ENCODE data around the gene PHC3.

Gene PHC3

GRCh38 chr3:170204023-170204472 is 22.5 kb upstream of the PHC3 start:
- H4K20me1 ChIP-seq (ENCODE audit: insufficient read depth), result no peaks in the 10 kb centered on the region
- H3K4me3 ChIP-seq (IDR thresholded peaks at IDR 0.05; ENCODE audit: insufficient read depth, low read depth, low read length), result no peak overlapping the region
- no peak overlapping the region for H3K4me2 ChIP-seq
- no peaks in the 10 kb centered on the region for H3K79me2 ChIP-seq (ENCODE audit: insufficient read depth, low read depth)
- H3K36me3 ChIP-seq (ENCODE audit: insufficient read depth), result no peaks in the 10 kb centered on the region
- H3K4me1 ChIP-seq (ENCODE audit: low read depth, poor library complexity, severe bottlenecking), result no peaks in the 10 kb centered on the region
- H2AFZ ChIP-seq (ENCODE audit: low read depth), result no peak overlapping the region
- no peak for TF ChIP-seq CTCF (conservative IDR thresholded peaks at IDR 0.05; ENCODE audit: low read depth, low read length)
- H3K9ac ChIP-seq, result no peak overlapping the region
- no peaks in the 10 kb centered on the region for H3K27me3 ChIP-seq (ENCODE audit: insufficient read depth, low read depth)
- H3K27ac ChIP-seq, result no peak overlapping the region

GRCh38 chr3:170203457-170203856 is 21.9 kb upstream of the PHC3 start:
- H2AFZ ChIP-seq (ENCODE audit: low read depth), result no peak overlapping the region
- no peak overlapping the region for H3K4me2 ChIP-seq
- H4K20me1 ChIP-seq (ENCODE audit: insufficient read depth), result no peaks in the 10 kb centered on the region
- TF ChIP-seq CTCF (conservative IDR thresholded peaks at IDR 0.05; ENCODE audit: low read depth, low read length), result no peak
- no peak overlapping the region for H3K9ac ChIP-seq
- H3K36me3 ChIP-seq (ENCODE audit: insufficient read depth), result no peaks in the 10 kb centered on the region
- no peaks in the 10 kb centered on the region for H3K27me3 ChIP-seq (ENCODE audit: insufficient read depth, low read depth)
- no peaks in the 10 kb centered on the region for H3K79me2 ChIP-seq (ENCODE audit: insufficient read depth, low read depth)
- H3K4me1 ChIP-seq (ENCODE audit: low read depth, poor library complexity, severe bottlenecking), result no peaks in the 10 kb centered on the region
- H3K27ac ChIP-seq, result no peak overlapping the region
- no peak overlapping the region for H3K4me3 ChIP-seq (IDR thresholded peaks at IDR 0.05; ENCODE audit: insufficient read depth, low read depth, low read length)

GRCh38 chr3:170201527-170201926 is 20.0 kb upstream of the PHC3 start:
- no peak overlapping the region for H3K9ac ChIP-seq
- no peaks in the 10 kb centered on the region for H3K79me2 ChIP-seq (ENCODE audit: insufficient read depth, low read depth)
- no peak overlapping the region for H3K4me3 ChIP-seq (IDR thresholded peaks at IDR 0.05; ENCODE audit: insufficient read depth, low read depth, low read length)
- no peaks in the 10 kb centered on the region for H3K36me3 ChIP-seq (ENCODE audit: insufficient read depth)
- no peak overlapping the region for H3K4me2 ChIP-seq
- H2AFZ ChIP-seq (ENCODE audit: low read depth), result no peak overlapping the region
- no peak for TF ChIP-seq CTCF (conservative IDR thresholded peaks at IDR 0.05; ENCODE audit: low read depth, low read length)
- H3K4me1 ChIP-seq (ENCODE audit: low read depth, poor library complexity, severe bottlenecking), result no peaks in the 10 kb centered on the region
- no peaks in the 10 kb centered on the region for H3K27me3 ChIP-seq (ENCODE audit: insufficient read depth, low read depth)
- no peaks in the 10 kb centered on the region for H4K20me1 ChIP-seq (ENCODE audit: insufficient read depth)
- H3K27ac ChIP-seq, result no peak overlapping the region

GRCh38 chr3:170200987-170201386 is 19.5 kb upstream of the PHC3 start:
- Histone ChIP-seq H2AFZ (ENCODE audit: low read depth) (no peak overlapping the region), H3K27me3 (ENCODE audit: insufficient read depth, low read depth) (no peaks in the 10 kb centered on the region), H3K79me2 (ENCODE audit: insufficient read depth, low read depth) (no peaks in the 10 kb centered on the region), H3K9ac (no peak overlapping the region), H3K4me3 (IDR thresholded peaks at IDR 0.05; ENCODE audit: insufficient read depth, low read depth, low read length) (no peak overlapping the region), H3K4me1 (ENCODE audit: low read depth, poor library complexity, severe bottlenecking) (no peaks in the 10 kb centered on the region), H3K36me3 (ENCODE audit: insufficient read depth) (no peaks in the 10 kb centered on the region), H3K4me2 (no peak overlapping the region), H3K27ac (no peak overlapping the region), H4K20me1 (ENCODE audit: insufficient read depth) (no peaks in the 10 kb centered on the region)
- TF ChIP-seq CTCF (conservative IDR thresholded peaks at IDR 0.05; ENCODE audit: low read depth, low read length), result no peak

Measured in KMS-11 (cell line).